ENCODE measurements around the gene ZNF695.

Gene ZNF695

GRCh38 chr1:246946366-246946765, 61.5 kb downstream of the ZNF695 start:
- TF ChIP-seq CTCF (IDR thresholded peaks at IDR 0.05; ENCODE audit: control insufficient read depth, insufficient read depth, low read depth, low read length, missing control alignments): no peak
- no peak for DNase-seq (ENCODE audit: low read depth)
- no peak overlapping the region for H3K4me3 ChIP-seq (ENCODE audit: control insufficient read depth, low read depth, low read length)

Data from AG09309 (cell line).